ENCODE measurements around the gene RBM43.

RBM43 gene

DNA sequence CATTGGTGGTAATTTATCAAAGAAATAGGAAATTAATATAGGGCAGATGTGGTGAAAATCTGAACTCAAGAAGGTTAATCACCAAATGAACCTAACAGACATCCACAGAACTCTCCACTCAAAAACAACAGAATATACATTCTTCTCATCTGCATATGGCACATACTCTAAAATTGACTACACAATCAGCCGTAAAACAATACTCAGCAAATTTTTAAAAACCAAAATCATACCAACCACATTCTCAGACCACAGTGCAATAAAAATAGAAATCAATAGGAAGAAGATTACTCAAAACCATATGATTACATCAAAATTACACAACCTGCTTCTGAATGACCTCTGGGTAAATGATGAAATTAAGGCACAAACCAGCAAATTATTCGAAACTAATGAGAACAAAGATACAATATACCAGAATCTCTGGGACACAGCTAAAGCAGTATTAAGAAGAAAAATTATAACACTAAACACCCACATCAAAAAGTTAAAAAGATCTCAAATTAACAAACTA lies 31.0 kb downstream of the RBM43 start:
- Mint-ChIP-seq H3K36me3 (ENCODE audit: low read depth) (no peaks in the 10 kb centered on the region), H3K4me1 (no peaks in the 10 kb centered on the region), H3K27me3 (ENCODE audit: low read depth, poor library complexity) (peaks cover 6% of the 10 kb centered on the region), H3K9me3 (peaks cover 17% of the 10 kb centered on the region), H3K4me3 (no peak overlapping the region), H3K27ac (no peak overlapping the region)
- TF ChIP-seq, protein P1, sequence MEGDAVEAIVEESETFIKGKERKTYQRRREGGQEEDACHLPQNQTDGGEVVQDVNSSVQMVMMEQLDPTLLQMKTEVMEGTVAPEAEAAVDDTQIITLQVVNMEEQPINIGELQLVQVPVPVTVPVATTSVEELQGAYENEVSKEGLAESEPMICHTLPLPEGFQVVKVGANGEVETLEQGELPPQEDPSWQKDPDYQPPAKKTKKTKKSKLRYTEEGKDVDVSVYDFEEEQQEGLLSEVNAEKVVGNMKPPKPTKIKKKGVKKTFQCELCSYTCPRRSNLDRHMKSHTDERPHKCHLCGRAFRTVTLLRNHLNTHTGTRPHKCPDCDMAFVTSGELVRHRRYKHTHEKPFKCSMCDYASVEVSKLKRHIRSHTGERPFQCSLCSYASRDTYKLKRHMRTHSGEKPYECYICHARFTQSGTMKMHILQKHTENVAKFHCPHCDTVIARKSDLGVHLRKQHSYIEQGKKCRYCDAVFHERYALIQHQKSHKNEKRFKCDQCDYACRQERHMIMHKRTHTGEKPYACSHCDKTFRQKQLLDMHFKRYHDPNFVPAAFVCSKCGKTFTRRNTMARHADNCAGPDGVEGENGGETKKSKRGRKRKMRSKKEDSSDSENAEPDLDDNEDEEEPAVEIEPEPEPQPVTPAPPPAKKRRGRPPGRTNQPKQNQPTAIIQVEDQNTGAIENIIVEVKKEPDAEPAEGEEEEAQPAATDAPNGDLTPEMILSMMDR (IDR thresholded peaks at IDR 0.05) = no peak
- DNase-seq = no peak

- no peaks in the 10 kb centered on the region for H3K36me3 Mint-ChIP-seq (ENCODE audit: low read depth)
Measured at GRCh38 chr2:151228847-151229512, 32.7 kb downstream of the RBM43 start.

GRCh38 chr2:151217343-151217742 lies 44.3 kb downstream of the RBM43 start:
- H3K27ac Mint-ChIP-seq = no peak overlapping the region
- no peak overlapping the region for H3K4me3 Mint-ChIP-seq
- H3K4me1 Mint-ChIP-seq = peaks cover 7% of the 10 kb centered on the region
- TF ChIP-seq, protein P1 (IDR thresholded peaks at IDR 0.05) = no peak
- H3K9me3 Mint-ChIP-seq = no peaks in the 10 kb centered on the region
- H3K27me3 Mint-ChIP-seq (ENCODE audit: low read depth, poor library complexity) = no peaks in the 10 kb centered on the region
- DNase-seq = no peak
- H3K36me3 Mint-ChIP-seq (ENCODE audit: low read depth) = no peaks in the 10 kb centered on the region

More at GRCh38 chr2:151228847-151229512, 32.7 kb downstream of the RBM43 start:
- H3K4me1 Mint-ChIP-seq = no peaks in the 10 kb centered on the region
- H3K27me3 Mint-ChIP-seq (ENCODE audit: low read depth, poor library complexity) = no peaks in the 10 kb centered on the region
- TF ChIP-seq, protein P1 (IDR thresholded peaks at IDR 0.05) = no peak
- H3K4me3 Mint-ChIP-seq = no peak overlapping the region
- no peak for DNase-seq
- H3K27ac Mint-ChIP-seq = no peak overlapping the region
- peaks cover 17% of the 10 kb centered on the region for H3K9me3 Mint-ChIP-seq

GRCh38 chr2:151207100-151207499 lies 54.6 kb downstream of the RBM43 start:
- peaks cover under 1% of the 10 kb centered on the region for H3K36me3 Mint-ChIP-seq (ENCODE audit: low read depth)
- H3K4me1 Mint-ChIP-seq = peaks cover 33% of the 10 kb centered on the region
- no peaks in the 10 kb centered on the region for H3K27me3 Mint-ChIP-seq (ENCODE audit: low read depth, poor library complexity)
- peaks cover 1% of the 10 kb centered on the region for H3K9me3 Mint-ChIP-seq
- TF ChIP-seq, protein P1 (IDR thresholded peaks at IDR 0.05) = no peak
- DNase-seq = no peak
- H3K27ac Mint-ChIP-seq = no peak overlapping the region
- H3K4me3 Mint-ChIP-seq = no peak overlapping the region

GRCh38 chr2:151206446-151206968 lies 55.2 kb downstream of the RBM43 start:
- Mint-ChIP-seq H3K4me3 (no peak overlapping the region), H3K4me1 (peaks cover 35% of the 10 kb centered on the region), H3K36me3 (ENCODE audit: low read depth) (peaks cover 6% of the 10 kb centered on the region), H3K27me3 (ENCODE audit: low read depth, poor library complexity) (no peaks in the 10 kb centered on the region), H3K27ac (no peak overlapping the region), H3K9me3 (peaks cover 7% of the 10 kb centered on the region)
- DNase-seq = no peak
- TF ChIP-seq, protein P1 (IDR thresholded peaks at IDR 0.05) = no peak

GRCh38 chr2:151205571-151205970 lies 56.1 kb downstream of the RBM43 start:
- Mint-ChIP-seq H3K9me3 (peaks cover 7% of the 10 kb centered on the region), H3K27me3 (ENCODE audit: low read depth, poor library complexity) (no peaks in the 10 kb centered on the region), H3K27ac (no peak overlapping the region), H3K4me3 (no peak overlapping the region), H3K36me3 (ENCODE audit: low read depth) (peaks cover 6% of the 10 kb centered on the region), H3K4me1 (peaks cover 44% of the 10 kb centered on the region)
- no peak for DNase-seq
- TF ChIP-seq, protein P1 (IDR thresholded peaks at IDR 0.05) = no peak
